T-cell (primary cell): ENCODE results near the gene KIF9. TPM values are rescaled to one million over a fixed set of nuclear protein-coding genes. Genes with fewer than 3 reads are reported as not detected.
A peak's percentile ranks its signal among the peaks of the same experiment; 100 is the strongest.

ENCODE experiments used
- ATAC-seq, 4 experiments: fragments of 200-7000 bp in 3 of 4; fragments of 150-1000 bp in 1 of 4; cut with Tn5 transposase; replicated peaks in 1 of 4; 1 replicate in 3 of 4; 2 replicates in 1 of 4; pipeline ENCODE4 v1.10.0; 2021; ENCODE audit warnings: moderate library complexity in 3 of 4, mild to moderate bottlenecking in 2 of 4, moderate number of reproducible peaks in 1 of 4
- CTCF ChIA-PET, 2 donors: fragments of 300-600 bp; sonication (Branson Sonifier 250); formaldehyde crosslinking; loops; one replicate each; lab custom pipeline; 2022; ENCODE audit warnings: antibody characterized with exemption in 2 of 2; lab: Charles Lee
- POLR2A ChIA-PET, 2 donors: fragments of 300-600 bp; sonication (Branson Sonifier 250); formaldehyde crosslinking; loops; one replicate each; lab custom pipeline; 2022; ENCODE audit warnings: antibody characterized with exemption in 2 of 2; lab: Charles Lee
- DNase-seq, 35 experiments: peaks; one replicate each; pipeline versions ENCODE4 v3.0.0 to v3.0.0-alpha.2; 2013 to 2023
- H3K27ac ChIP-seq: one replicate; pipeline ENCODE4 v1.5.1; 2013; ENCODE audit warnings: low read length
- H3K27me3 ChIP-seq, 2 experiments: replicated peaks in 1 of 2; 1 replicate in 1 of 2; 2 replicates in 1 of 2; pipeline versions ENCODE4 v1.6.1 to v1.7.0; 2013; ENCODE audit warnings: low read length in 1 of 2, mixed read lengths in 1 of 2; ENCODE audit not compliant: control insufficient read depth in 2 of 2, insufficient read depth in 2 of 2; ENCODE audit errors: extremely low read depth in 1 of 2
- H3K36me3 ChIP-seq, 2 donors: 1 replicate in 1 of 2; 2 replicates in 1 of 2; pipeline versions ENCODE4 v1.6.1 to v1.7.0; 2013; ENCODE audit warnings: low read length in 1 of 2; ENCODE audit not compliant: control insufficient read depth in 2 of 2, insufficient read depth in 1 of 2; ENCODE audit errors: extremely low read depth in 1 of 2
- H3K4me1 ChIP-seq, 2 experiments: 1 replicate in 1 of 2; 2 replicates in 1 of 2; pipeline versions ENCODE4 v1.6.1 to v1.7.0; 2013; ENCODE audit warnings: low read length in 2 of 2, mixed read lengths in 1 of 2; ENCODE audit not compliant: insufficient read depth in 2 of 2, control insufficient read depth in 1 of 2; ENCODE audit errors: extremely low read depth in 1 of 2
- H3K4me3 ChIP-seq, 2 donors: 1 replicate in 1 of 2; 2 replicates in 1 of 2; pipeline versions ENCODE4 v1.5.1 to v1.7.0; 2013; ENCODE audit warnings: mild to moderate bottlenecking in 2 of 2, low read length in 1 of 2, moderate library complexity in 1 of 2; ENCODE audit not compliant: control insufficient read depth in 1 of 2; ENCODE audit errors: extremely low read depth in 1 of 2
- H3K9me3 ChIP-seq: 2 replicates; pipeline ENCODE4 v1.7.0; 2013
- H3K27ac Mint-ChIP-seq, 2 donors: one replicate each; pipeline ENCODE4 v1.8.0; 2020 to 2021; ENCODE audit warnings: mild to moderate bottlenecking in 2 of 2, mixed read lengths in 2 of 2
- H3K27me3 Mint-ChIP-seq, 2 donors: one replicate each; pipeline ENCODE4 v1.8.0; 2021 to 2022; ENCODE audit warnings: mixed read lengths in 2 of 2
- H3K36me3 Mint-ChIP-seq: one replicate; pipeline ENCODE4 v1.8.0; 2021; ENCODE audit warnings: mixed read lengths
- H3K4me1 Mint-ChIP-seq, 3 donors: one replicate each; pipeline ENCODE4 v1.8.0; 2020 to 2022; ENCODE audit warnings: mixed read lengths in 3 of 3, mild to moderate bottlenecking in 1 of 3
- H3K4me3 Mint-ChIP-seq, 3 donors: one replicate each; pipeline ENCODE4 v1.8.0; 2020 to 2022; ENCODE audit warnings: mild to moderate bottlenecking in 3 of 3, mixed read lengths in 3 of 3, moderate library complexity in 3 of 3
- H3K9me3 Mint-ChIP-seq, 3 donors: one replicate each; pipeline ENCODE4 v1.8.0; 2020 to 2022; ENCODE audit warnings: mixed read lengths in 3 of 3
- WGBS: methylation state at CpG from one replicate; pipeline ENCODE4 v1.1.5; 2013; ENCODE audit warnings: missing lambda C conversion rate; ENCODE audit not compliant: insufficient coverage; 5-methylcytosine and 5-hydroxymethylcytosine counted together
- total RNA-seq, 35 experiments: library from RNA in 6 of 35; stranded (reverse) in 6 of 35; fragments of 120-200 nt in 1 of 35; gene quantifications; one replicate each; pipeline versions ENCODE4 v1.2.1 to v1.2.4 and lab custom pipeline; 2013 to 2026

The KIF9 gene
- total RNA-seq, 5 donors from 2014 or later (not counting 1 experiment from before 2014, with no cell fraction given), result 2.6 to 15.2 (median 2.9) TPM

- Mint-ChIP-seq H3K27me3 (no peaks in the 10 kb centered on the region), H3K36me3 (peaks cover 3% of the 10 kb centered on the region), H3K4me3 (no peak overlapping the region), H3K27ac (no peak overlapping the region), H3K9me3 (no peaks in the 10 kb centered on the region), H3K4me1 (no peaks in the 10 kb centered on the region)
- ChIA-PET CTCF (no interaction called here), POLR2A (no interaction called here)
- Histone ChIP-seq H3K4me3 (no peak overlapping the region), H3K27ac (no peak overlapping the region), H3K9me3 (no peaks in the 10 kb centered on the region), H3K36me3 (no peaks in the 10 kb centered on the region), H3K27me3 (no peaks in the 10 kb centered on the region), H3K4me1 (no peaks in the 10 kb centered on the region)
- DNase-seq, result no peak
- ATAC-seq, result no peak
- WGBS, result 92% methylated on average over 4 of the region's 5 CpGs
Observed at GRCh38 chr3:47273564-47273963, 9.0 kb downstream of the KIF9 start.

- ATAC-seq (no peak), DNase-seq (no peak)
- no peaks in the 10 kb centered on the region for H3K4me1 ChIP-seq
- H3K4me1 Mint-ChIP-seq, result peaks cover 0 to 8% (median 6%) of the 10 kb centered on the region in 3 donors
- H3K36me3 ChIP-seq, result no peaks in the 10 kb centered on the region
- H3K27me3 Mint-ChIP-seq, result no peaks in the 10 kb centered on the region
- CTCF ChIA-PET, result no interaction called here
- peaks cover 3% of the 10 kb centered on the region for H3K36me3 Mint-ChIP-seq
- POLR2A ChIA-PET, result interaction anchor here in 1 of 2 donors (0.7 kb wide), 1 partner anchor 1854 kb away, joined by 4 read pairs; no protein-coding TSS in a partner anchor
- H3K9me3 ChIP-seq, result no peaks in the 10 kb centered on the region
- H3K4me3 Mint-ChIP-seq, result no peak overlapping the region
- no peak overlapping the region for H3K27ac Mint-ChIP-seq
- WGBS, result no CpG with 5 or more reads among the region's 4 CpGs
- no peaks in the 10 kb centered on the region for H3K27me3 ChIP-seq
- H3K9me3 Mint-ChIP-seq, result no peaks in the 10 kb centered on the region
- H3K4me3 ChIP-seq, result no peak overlapping the region
- no peak overlapping the region for H3K27ac ChIP-seq
Observed at GRCh38 chr3:47270526-47270925, 12.1 kb downstream of the KIF9 start.

- no peak overlapping the region for H3K27ac Mint-ChIP-seq
- Histone ChIP-seq H3K36me3 (no peaks in the 10 kb centered on the region), H3K27me3 (no peaks in the 10 kb centered on the region), H3K4me1 (no peaks in the 10 kb centered on the region), H3K4me3 (no peak overlapping the region), H3K27ac (no peak overlapping the region), H3K9me3 (no peaks in the 10 kb centered on the region)
- no peaks in the 10 kb centered on the region for H3K27me3 Mint-ChIP-seq
- no peak overlapping the region for H3K4me3 Mint-ChIP-seq
- ChIA-PET CTCF (no interaction called here), POLR2A (no interaction called here)
- peaks cover 0 to 8% (median 6%) of the 10 kb centered on the region in 3 donors for H3K4me1 Mint-ChIP-seq
- no peaks in the 10 kb centered on the region for H3K36me3 Mint-ChIP-seq
- no peak for ATAC-seq
- H3K9me3 Mint-ChIP-seq, result no peaks in the 10 kb centered on the region
- DNase-seq, result no peak
Observed at GRCh38 chr3:47267490-47267824, 15.1 kb downstream of the KIF9 start.

GRCh38 chr3:47266709-47267489, 15.7 kb downstream of the KIF9 start:
- ATAC-seq, result peak; percentile 29 to 69 (median 59)
- DNase-seq, result peak in 20 of 35 experiments; percentile 5 to 48 (median 13)
- no peaks in the 10 kb centered on the region for H3K27me3 ChIP-seq
- no peak overlapping the region for H3K27ac ChIP-seq
- POLR2A ChIA-PET, result no interaction called here
- CTCF ChIA-PET, result no interaction called here
- H3K36me3 Mint-ChIP-seq, result no peaks in the 10 kb centered on the region
- 50% methylated on average over 4 of the region's 11 CpGs for WGBS
- no peaks in the 10 kb centered on the region for H3K9me3 ChIP-seq
- H3K4me3 Mint-ChIP-seq, result no peak overlapping the region
- H3K36me3 ChIP-seq, result no peaks in the 10 kb centered on the region
- H3K4me1 Mint-ChIP-seq, result peaks cover 0 to 8% (median 6%) of the 10 kb centered on the region in 3 donors
- H3K27me3 Mint-ChIP-seq, result no peaks in the 10 kb centered on the region
- no peaks in the 10 kb centered on the region for H3K4me1 ChIP-seq
- H3K9me3 Mint-ChIP-seq, result no peaks in the 10 kb centered on the region
- no peak overlapping the region for H3K27ac Mint-ChIP-seq
- H3K4me3 ChIP-seq, result no peak overlapping the region

- Mint-ChIP-seq H3K36me3 (no peaks in the 10 kb centered on the region), H3K4me1 (peaks cover 0 to 8% (median 6%) of the 10 kb centered on the region in 3 donors), H3K27me3 (no peaks in the 10 kb centered on the region), H3K4me3 (no peak overlapping the region), H3K27ac (no peak overlapping the region), H3K9me3 (no peaks in the 10 kb centered on the region)
- no peak for DNase-seq
- no peaks in the 10 kb centered on the region for H3K4me1 ChIP-seq
- ChIA-PET POLR2A (no interaction called here), CTCF (no interaction called here)
- H3K9me3 ChIP-seq, result no peaks in the 10 kb centered on the region
- H3K27ac ChIP-seq, result no peak overlapping the region
- 95% methylated on average over 6 of the region's 10 CpGs for WGBS
- no peaks in the 10 kb centered on the region for H3K36me3 ChIP-seq
- no peak overlapping the region for H3K4me3 ChIP-seq
- ATAC-seq, result no peak
- no peaks in the 10 kb centered on the region for H3K27me3 ChIP-seq
Observed at GRCh38 chr3:47265725-47266428, 16.7 kb downstream of the KIF9 start.

GRCh38 chr3:47265008-47265407, 17.6 kb downstream of the KIF9 start:
- WGBS, result 86% methylated on average over 1 of the region's 1 CpG
- Mint-ChIP-seq H3K27ac (no peak overlapping the region), H3K27me3 (no peaks in the 10 kb centered on the region), H3K9me3 (no peaks in the 10 kb centered on the region), H3K4me3 (no peak overlapping the region), H3K4me1 (peaks cover 0 to 8% (median 6%) of the 10 kb centered on the region in 3 donors), H3K36me3 (no peaks in the 10 kb centered on the region)
- H3K9me3 ChIP-seq, result no peaks in the 10 kb centered on the region
- ATAC-seq (no peak), DNase-seq (no peak)
- POLR2A ChIA-PET, result no interaction called here
- H3K36me3 ChIP-seq, result no peaks in the 10 kb centered on the region
- no peak overlapping the region for H3K4me3 ChIP-seq
- H3K27me3 ChIP-seq, result no peaks in the 10 kb centered on the region
- no peak overlapping the region for H3K27ac ChIP-seq
- CTCF ChIA-PET, result no interaction called here
- no peaks in the 10 kb centered on the region for H3K4me1 ChIP-seq
